Measurements from ENCODE around the gene JPH4. TPM values are rescaled to one million over a fixed set of nuclear protein-coding genes. Genes with fewer than 3 reads are reported as not detected.

Gene JPH4
- total and polyA plus RNA-seq, 4 donors: 0.23 to 3.1 (median 1.0) TPM

DNA sequence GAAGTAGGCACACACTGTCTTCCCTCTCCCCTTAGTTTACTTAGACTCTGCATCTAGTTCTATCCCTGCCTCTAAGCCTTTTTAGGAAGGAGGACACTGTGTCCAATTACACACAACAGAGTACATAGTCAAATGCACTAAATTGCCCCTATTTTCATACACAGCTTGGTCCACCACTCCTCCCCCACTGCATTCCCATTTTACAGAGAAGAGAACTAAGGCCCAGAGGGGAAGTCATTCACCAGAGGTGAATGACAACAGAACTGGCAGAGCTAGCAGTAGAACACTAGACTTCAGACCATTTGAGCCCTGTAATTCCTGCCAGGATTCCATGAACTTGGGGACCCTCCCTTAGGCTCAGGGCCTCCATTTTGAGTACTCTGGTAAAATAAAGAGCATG, 1.1 kb upstream of the JPH4 start:
- no peak for ATAC-seq (ENCODE audit: insufficient read depth, low FRiP score)
- Histone ChIP-seq H3K36me3 (ENCODE audit: control insufficient read depth in 4 of 4, insufficient read depth in 4 of 4, low read length in 4 of 4) (no peaks in the 10 kb centered on the region), H3K9ac (ENCODE audit: insufficient read depth in 1 of 2, low read length in 2 of 2) (no peak overlapping the region), H3K27ac (ENCODE audit: low read depth in 1 of 2, low read length in 1 of 2) (no peak overlapping the region), H3K4me1 (ENCODE audit: control insufficient read depth in 5 of 5, insufficient read depth in 5 of 5, low read length in 5 of 5) (peaks cover 0 to 13% (median 0%) of the 10 kb centered on the region in 5 donors), H3K4me3 (no peak overlapping the region), H3K9me3 (ENCODE audit: control insufficient read depth in 4 of 4, insufficient read depth in 3 of 4, low read length in 3 of 4) (no peaks in the 10 kb centered on the region), H3K27me3 (ENCODE audit: control insufficient read depth in 3 of 3, insufficient read depth in 3 of 3, low read length in 2 of 3) (peaks cover 5 to 47% (median 29%) of the 10 kb centered on the region in 3 donors)
- TF ChIP-seq CTCF (IDR thresholded peaks at IDR 0.05; ENCODE audit: control extremely low read depth, extremely low read depth): no peak
- no peak for DNase-seq

DNA sequence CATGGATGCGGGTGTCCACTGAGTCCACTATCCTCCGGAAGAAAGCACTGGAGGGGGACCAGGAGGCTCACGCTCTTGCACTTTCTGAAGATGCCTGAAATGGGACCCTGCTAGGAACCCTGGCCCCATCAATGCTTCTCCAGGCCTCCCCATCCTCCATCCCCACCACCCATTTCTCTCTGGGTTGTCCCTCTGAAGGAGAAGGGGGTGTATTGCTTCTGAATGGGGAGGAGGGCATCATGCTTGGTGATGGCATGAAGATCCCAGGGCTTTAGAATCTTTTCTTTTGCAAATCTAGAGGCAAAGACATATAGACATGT, 681 bp upstream of the JPH4 start:
- no peaks in the 10 kb centered on the region for H3K9me3 ChIP-seq (ENCODE audit: control insufficient read depth in 4 of 4, insufficient read depth in 3 of 4, low read length in 3 of 4)
- no peak overlapping the region for H3K4me3 ChIP-seq
- ATAC-seq (ENCODE audit: insufficient read depth, low FRiP score) (no peak), DNase-seq (no peak)
- no peak for TF ChIP-seq CTCF (IDR thresholded peaks at IDR 0.05; ENCODE audit: control extremely low read depth, extremely low read depth)
- H3K27ac ChIP-seq (ENCODE audit: low read depth in 1 of 2, low read length in 1 of 2): no peak overlapping the region
- peaks cover 5 to 52% (median 34%) of the 10 kb centered on the region in 3 donors for H3K27me3 ChIP-seq (ENCODE audit: control insufficient read depth in 3 of 3, insufficient read depth in 3 of 3, low read length in 2 of 3)
- H3K36me3 ChIP-seq (ENCODE audit: control insufficient read depth in 4 of 4, insufficient read depth in 4 of 4, low read length in 4 of 4): no peaks in the 10 kb centered on the region
- peaks cover 0 to 13% (median 0%) of the 10 kb centered on the region in 5 donors for H3K4me1 ChIP-seq (ENCODE audit: control insufficient read depth in 5 of 5, insufficient read depth in 5 of 5, low read length in 5 of 5)
- WGBS, 2 donors: 61 to 80% methylated on average over 3 of the region's 3 CpGs
- H3K9ac ChIP-seq (ENCODE audit: insufficient read depth in 1 of 2, low read length in 2 of 2): no peak overlapping the region

DNA sequence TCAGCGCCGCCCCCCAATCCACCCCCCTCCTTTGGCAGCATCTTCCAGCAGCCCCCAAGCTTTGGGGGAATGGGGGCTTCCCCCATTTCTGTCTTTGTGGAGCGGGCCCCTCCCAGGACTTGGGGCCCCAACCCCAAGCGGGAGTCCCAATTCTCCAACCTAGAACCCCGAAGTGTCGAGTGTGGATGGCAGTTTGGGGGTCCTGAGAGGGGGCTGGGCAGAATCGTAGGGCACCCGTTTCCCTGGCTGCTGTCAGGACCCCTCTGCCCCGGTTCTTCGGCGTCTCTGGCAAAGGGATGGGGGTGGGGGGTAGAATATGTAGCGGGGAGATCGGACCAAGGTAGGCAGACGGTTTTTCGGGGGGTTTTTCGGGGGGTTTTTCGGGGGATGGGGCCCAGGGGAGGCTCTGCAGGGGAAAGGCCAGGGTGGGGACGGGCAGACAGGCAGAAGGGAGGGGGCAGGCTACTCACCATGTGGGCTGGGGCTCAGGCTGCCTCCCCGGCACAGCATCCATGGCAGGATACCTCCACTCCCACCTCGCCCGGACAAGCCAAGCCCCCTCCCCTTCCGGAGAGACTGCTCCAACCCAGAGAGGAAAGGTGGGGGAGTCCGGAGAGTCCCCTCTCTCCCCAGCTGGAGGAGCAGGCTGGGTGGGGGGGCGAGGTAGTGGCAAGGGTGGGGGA, 739 bp downstream of the JPH4 start:
- DNase-seq: no peak

More for the DNA sequence above, 739 bp downstream of the JPH4 start:
- WGBS, 2 donors: 3 to 6% methylated on average over 21 to 23 of the region's 24 CpGs
- peaks cover under 1 to 62% (median 37%) of the 10 kb centered on the region in 3 donors for H3K27me3 ChIP-seq (ENCODE audit: control insufficient read depth in 3 of 3, insufficient read depth in 3 of 3, low read length in 2 of 3)
- H3K4me3 ChIP-seq: no peak overlapping the region
- ATAC-seq (ENCODE audit: insufficient read depth, low FRiP score): no peak
- H3K4me1 ChIP-seq (ENCODE audit: control insufficient read depth in 5 of 5, insufficient read depth in 5 of 5, low read length in 5 of 5): peaks cover 0 to 13% (median 0%) of the 10 kb centered on the region in 5 donors
- no peak overlapping the region for H3K9ac ChIP-seq (ENCODE audit: insufficient read depth in 1 of 2, low read length in 2 of 2)
- no peaks in the 10 kb centered on the region for H3K9me3 ChIP-seq (ENCODE audit: control insufficient read depth in 4 of 4, insufficient read depth in 3 of 4, low read length in 3 of 4)
- no peaks in the 10 kb centered on the region for H3K36me3 ChIP-seq (ENCODE audit: control insufficient read depth in 4 of 4, insufficient read depth in 4 of 4, low read length in 4 of 4)
- H3K27ac ChIP-seq (ENCODE audit: low read depth in 1 of 2, low read length in 1 of 2): no peak overlapping the region
- no peak for TF ChIP-seq CTCF (IDR thresholded peaks at IDR 0.05; ENCODE audit: control extremely low read depth, extremely low read depth)
